GM19239 (cell line): ENCODE results near the gene CFAP91.

Experiments
- DNase-seq: peaks from one replicate; pipeline ENCODE4 v3.0.0; 2011; ENCODE audit warnings: low spot score; ENCODE audit not compliant: insufficient read length
- FAIRE-seq: peaks from 2 replicates; lab custom pipeline; 2011; peaks lifted over from hg19 to GRCh38; lab: Jason Lieb, UNC

Gene CFAP91

GRCh38 chr3:119702530-119703527 lies at the start of gene CFAP91:
Gene CFAP91 (plus strand): TSS chr3:119703022. CDS start chr3:119703099, 77 bp downstream.
- DNase-seq (peak; percentile 74), FAIRE-seq (peak; percentile 86)

GRCh38 chr3:119653876-119654275 lies 48.9 kb upstream of the CFAP91 start:
- FAIRE-seq = no peak
- no peak for DNase-seq

DNA sequence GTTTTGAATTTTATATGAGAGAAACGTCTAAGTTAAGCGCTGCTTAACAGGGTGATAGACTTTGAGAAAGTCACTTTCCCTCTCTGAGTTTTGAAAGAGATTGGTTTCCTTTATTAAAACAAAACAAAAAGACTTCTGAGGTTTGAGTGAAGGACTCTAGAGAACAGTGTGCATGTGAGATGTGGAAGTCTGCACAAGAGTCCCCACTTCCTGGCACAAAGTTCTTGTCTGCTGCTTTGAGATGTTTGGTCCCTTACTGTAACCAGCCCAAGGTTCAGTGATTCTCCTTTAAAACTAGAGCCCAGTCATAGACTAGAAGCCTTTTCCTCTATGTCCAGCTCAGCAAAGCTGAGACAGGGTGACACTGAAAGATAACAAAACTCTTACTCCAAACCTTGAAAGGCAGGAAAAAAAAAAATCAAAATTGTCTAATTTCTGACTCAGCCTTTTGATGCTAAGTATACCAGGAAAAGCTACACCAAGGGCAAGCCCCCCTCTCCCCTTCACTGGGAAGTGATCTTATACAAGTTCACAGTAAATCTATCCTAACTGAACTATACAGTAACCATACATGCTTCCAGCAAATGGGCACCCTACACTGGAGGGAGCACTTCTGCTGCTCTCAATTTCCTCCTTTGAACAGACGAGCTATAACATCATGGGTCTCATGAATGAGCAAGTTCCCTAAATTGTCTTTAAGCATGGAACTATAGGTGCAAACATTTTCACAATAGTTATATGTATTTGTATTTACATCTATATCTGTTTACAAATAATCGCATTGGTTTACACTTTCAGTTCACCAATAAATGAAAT lies 44.7 kb upstream of the CFAP91 start:
- FAIRE-seq = peak; percentile 35
- DNase-seq = no peak

- FAIRE-seq = no peak
Observed at GRCh38 chr3:119658994-119659393, 43.8 kb upstream of the CFAP91 start.

GRCh38 chr3:119659606-119660291 lies 43.1 kb upstream of the CFAP91 start:
- DNase-seq (no peak), FAIRE-seq (no peak)

More at GRCh38 chr3:119658994-119659393, 43.8 kb upstream of the CFAP91 start:
- DNase-seq = no peak

DNA sequence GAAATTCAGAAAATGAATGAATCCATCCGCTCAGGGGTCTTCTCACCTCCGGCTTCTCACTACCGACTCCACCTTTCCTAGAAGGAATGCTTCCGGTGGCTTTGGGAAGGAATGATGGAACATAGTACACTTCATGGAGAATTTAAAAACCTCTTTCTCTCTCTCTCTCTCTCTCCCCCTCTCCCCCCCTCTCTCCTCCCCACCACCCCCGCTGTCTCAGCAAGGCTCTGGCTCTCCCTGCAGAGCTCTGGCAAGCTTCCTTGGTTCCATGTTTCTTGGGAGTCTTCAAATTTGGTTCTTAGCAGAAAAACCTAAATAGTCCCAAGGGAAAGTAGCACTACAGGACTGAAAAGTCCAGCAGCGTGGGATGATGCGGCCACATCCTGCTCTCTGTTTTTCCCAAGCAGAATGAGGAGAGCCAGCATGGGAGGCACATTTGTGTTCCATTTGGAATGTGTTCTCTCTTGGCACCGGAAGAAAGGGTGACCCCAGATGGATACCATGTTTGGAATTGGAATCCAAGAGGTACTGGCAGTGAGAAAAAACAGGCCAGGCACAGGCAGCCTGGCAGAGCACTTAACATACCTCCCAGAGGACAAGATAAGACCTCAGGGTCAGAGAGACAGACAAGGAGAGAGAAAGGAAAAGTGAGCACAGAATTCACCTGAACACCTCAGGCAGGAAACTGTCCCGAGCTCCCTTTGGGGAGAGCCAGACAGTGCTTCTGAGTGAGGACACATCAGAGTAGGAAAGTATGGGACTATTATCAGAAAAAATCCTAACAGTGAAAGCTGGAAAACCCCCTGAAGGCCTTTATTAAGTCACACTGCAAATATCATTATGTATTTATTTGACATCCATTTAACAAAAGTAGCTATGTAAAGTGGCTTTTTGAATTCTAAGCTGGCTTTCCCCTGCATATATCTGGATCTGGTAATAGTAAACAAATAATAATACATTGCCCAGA lies 42.1 kb upstream of the CFAP91 start, which contains the start of gene POPDC2:
Gene POPDC2, minus strand, starts transcription at position 116 of the 967 bp plus-strand sequence. CDS start 166 bp downstream, outside the sequence.
- DNase-seq (no peak), FAIRE-seq (no peak)

DNA sequence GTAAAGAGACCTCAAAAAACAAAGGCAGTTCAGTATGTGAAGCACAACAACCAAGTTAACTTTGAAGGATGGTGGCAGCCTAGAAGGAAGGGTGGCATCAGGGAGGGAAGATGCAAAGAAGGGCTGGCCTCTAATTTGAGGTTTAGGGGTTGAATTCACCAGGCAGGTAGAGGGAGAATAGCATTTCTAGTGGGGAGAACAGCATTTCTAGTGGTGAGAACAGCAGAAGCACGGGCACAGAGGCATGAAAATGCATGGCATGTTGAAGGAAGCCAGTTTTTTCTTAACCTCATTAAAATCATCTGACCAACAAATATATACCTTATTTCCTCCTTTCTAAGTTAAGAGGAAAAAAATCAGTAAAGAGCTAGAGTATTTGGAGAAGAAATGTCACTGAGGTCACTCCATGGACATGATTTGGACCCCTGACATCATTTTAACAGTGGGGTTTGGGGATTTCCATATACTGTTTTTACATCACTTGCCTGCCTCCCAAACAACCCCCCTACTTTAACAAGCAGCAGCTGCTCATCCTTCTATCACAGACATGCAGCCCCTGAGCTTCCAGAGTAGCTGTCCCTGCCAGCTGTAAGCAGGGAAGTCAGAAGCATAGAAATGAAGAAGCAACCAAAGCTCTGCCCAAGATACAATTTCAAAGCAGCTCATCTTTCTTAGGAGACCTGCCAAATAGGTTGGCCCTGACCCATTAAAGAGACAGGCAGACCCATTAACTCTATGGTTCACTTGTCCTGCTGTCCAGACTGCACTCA lies 40.0 kb upstream of the CFAP91 start:
- DNase-seq = no peak
- FAIRE-seq = no peak

- FAIRE-seq (no peak), DNase-seq (no peak)
Observed at GRCh38 chr3:119663885-119664284, 38.9 kb upstream of the CFAP91 start.

- FAIRE-seq = no peak
- DNase-seq = no peak
Observed at GRCh38 chr3:119664370-119664769, 38.5 kb upstream of the CFAP91 start.

- FAIRE-seq (no peak), DNase-seq (no peak)
Observed at GRCh38 chr3:119664850-119665379, 37.9 kb upstream of the CFAP91 start.

GRCh38 chr3:119665954-119666559 lies 36.8 kb upstream of the CFAP91 start:
- DNase-seq (no peak), FAIRE-seq (peak; percentile 47)

- DNase-seq (no peak), FAIRE-seq (peak; percentile 21)
Observed at GRCh38 chr3:119669906-119670570, 32.8 kb upstream of the CFAP91 start.

GRCh38 chr3:119672776-119673175 lies 30.0 kb upstream of the CFAP91 start:
- no peak for DNase-seq
- FAIRE-seq = peak; percentile 11

DNA sequence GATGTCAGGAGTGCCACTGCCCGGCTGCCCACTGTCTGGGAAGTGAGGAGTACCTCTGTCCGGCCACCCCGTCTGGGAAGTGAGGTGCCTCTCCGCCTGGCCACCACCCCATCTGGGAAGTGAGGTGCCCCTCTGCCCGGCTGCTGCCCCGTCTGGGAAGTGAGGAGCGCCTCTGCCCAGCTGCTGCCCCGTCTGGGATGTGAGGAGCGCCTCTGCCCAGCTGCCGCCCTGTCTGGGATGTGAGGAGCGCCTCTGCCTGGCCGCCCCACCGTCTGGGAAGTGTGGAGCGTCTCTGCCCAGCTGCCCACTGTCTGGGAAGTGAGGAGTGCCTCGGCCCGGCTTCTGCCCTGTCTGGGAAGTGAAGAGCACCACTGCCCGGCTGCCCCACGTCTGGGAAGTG lies 28.9 kb upstream of the CFAP91 start:
- DNase-seq = no peak
- FAIRE-seq = no peak

DNA sequence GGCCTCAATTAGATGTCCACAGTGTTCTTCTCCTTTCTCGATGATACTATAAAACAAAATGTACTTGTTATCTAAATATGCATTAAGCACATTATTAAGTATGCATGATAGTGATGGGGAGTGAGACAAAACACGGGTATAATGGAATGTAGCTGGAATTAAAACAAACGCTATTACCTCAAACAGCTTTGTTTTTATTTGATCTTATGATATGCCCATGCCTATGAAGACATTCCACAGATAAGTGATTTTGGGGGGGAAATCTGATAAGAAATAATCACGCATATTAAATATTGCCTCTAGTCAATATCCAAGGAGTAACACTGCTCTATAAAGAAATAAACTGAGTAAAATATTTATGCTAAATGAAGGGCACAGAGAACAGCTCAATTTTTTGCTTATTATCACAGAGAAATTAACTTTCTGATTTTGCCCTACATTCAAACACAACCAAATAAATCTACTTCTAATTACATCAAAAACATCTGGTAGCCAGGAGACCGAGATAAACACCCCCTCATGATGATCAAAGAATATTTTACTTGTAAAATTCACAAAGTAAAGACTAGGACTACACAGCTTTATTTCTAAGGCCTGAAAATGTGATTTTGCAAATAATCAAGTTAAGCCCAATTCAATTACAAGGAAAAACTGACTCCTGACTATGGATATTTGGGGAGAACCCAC lies 27.5 kb upstream of the CFAP91 start:
- FAIRE-seq = peak; percentile 68
- no peak for DNase-seq

GRCh38 chr3:119676020-119676419 lies 26.8 kb upstream of the CFAP91 start:
- DNase-seq = no peak
- FAIRE-seq = peak; percentile 79
